HS-5 (cell line): ENCODE results near the gene OBP2B.
"Not testable (repeated sequence)": the region's sequence is repeated elsewhere in the genome, so short reads cannot be mapped to it uniquely, and the experiment has no call there.

Experiments used
- DNase-seq: peaks from one replicate; pipeline ENCODE4 v3.0.0-alpha.2; 2012; ENCODE audit warnings: low read depth

Gene OBP2B

DNA sequence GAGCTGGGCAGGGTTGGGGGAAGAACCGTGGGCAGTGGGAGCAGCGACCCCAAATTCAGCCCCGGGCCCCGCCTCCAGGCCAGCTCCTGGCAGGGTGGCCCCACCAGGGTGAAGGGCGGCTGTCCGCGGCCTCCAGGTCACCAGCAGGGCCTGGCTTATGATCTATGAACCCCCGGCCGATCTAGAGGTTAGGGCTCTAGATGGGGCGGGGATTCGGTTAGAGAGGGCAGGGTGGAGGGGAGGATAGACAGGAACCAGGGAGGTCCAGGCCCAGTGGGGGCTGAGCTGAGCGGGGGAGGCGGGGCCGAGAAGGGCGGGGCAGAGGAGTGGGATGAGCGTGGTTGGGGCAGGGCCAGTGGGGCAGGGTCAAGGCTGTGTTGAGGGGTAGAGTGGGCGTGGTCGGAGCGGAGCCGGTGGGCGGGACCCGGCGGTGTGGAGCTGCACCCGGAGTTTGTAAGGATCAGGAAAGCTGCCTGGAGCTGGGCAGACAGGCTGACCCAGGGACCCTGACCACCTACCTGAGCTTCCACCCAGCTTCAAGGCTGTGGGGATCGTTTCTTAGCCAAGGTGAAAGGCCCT, 29.3 kb upstream of the OBP2B start:
- no peak for DNase-seq

DNA sequence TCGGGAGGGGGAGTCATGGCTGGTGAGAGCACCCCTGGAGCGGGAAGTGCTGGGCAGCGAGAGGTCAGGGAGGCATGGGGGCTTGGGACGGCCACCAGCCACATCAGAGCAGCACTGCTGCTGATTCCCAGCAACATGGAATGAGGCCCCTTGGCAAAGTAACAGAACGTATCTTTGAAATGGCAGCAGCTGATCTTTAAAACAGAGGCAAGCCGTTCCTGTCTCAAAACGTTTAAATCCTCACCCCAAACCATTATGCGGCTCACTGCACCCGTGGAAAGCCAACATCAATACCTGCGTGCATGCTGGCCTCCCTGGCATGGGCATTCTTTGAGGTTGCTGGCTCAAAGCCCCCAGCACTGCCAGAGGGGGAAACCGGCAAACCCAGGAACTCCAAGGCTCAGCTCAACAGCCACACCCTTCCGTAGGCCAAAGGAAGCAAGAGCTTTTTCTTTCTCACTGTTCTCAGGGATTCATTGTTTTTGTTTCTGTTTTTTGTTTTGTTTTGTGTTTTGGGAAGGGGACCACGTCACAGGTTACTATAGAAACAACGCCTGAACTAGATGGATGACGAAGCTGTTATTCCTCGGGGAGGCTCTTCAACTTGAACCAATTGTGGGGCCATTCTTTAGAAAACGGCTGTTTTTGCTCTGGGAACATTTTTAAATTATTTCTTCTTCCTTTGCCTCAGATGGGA, 28.1 kb upstream of the OBP2B start:
- no peak for DNase-seq

DNA sequence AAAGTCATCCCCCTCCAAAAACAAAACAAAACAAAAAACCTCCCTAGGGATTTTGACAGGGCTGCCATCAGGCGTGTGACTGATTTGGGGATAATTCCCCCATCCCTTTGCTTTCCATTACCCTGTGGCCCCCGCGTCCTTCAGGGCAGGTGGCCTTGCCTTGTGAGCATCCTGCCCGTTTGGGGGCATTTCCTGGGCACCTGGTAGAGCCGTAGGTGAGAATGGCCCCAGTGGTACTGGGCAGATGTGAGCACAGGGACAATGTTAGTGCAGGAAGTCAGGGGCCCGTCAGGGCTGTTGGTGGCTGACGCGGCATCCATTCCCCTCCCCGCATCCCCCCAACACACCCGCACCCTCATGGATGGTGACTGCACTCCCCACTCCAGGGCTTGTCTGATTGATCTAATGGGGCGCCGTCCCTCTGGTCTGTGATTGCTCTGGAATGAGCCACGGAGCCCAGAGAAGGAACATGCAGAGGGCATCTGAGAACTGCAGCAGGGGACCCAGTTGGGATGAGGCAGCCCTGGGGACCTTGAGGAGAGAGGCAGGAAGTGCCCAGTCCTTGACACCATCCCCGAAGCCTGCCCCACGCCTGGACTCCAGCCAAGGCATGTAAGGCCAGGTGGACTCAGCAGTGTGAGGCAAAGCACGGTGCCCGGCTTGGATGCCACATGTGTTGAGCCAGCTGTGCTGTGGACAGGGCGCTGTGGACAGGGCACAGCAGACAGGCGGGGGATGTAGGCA, 27.4 kb upstream of the OBP2B start:
- DNase-seq = not testable (repeated sequence)

DNA sequence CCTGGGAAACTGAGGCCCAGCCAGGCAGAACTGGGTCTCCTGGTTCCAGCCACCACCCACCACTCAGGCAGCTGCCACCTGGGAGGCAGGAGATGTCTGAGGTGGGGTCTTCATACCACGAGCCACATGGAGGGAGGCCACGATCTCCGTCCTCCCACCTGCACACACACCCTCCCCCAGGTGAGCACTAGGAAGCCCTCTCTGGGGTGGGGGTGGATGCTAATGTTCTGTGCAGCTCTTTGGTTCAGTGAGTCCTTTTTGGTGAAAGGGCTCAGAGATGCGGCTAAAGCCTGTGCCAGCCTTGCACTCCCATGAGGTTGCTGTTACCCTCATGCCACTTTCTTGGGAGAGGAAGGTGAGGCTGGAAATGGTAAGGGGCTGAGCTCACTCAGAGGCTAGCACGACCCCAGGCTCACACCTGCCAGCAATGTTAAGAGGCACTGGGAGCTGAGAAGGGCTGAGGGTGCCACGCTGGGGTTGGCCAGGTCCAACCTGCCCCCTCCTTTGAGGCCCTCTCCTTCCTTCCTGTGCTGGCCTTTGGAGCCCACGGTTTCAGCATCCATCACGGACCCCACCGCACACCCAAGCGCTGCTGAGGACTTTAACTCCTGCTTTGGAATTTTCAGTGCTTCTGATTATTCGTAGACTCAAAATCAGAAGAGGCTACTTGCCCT, 26.6 kb upstream of the OBP2B start:
- no peak for DNase-seq

DNA sequence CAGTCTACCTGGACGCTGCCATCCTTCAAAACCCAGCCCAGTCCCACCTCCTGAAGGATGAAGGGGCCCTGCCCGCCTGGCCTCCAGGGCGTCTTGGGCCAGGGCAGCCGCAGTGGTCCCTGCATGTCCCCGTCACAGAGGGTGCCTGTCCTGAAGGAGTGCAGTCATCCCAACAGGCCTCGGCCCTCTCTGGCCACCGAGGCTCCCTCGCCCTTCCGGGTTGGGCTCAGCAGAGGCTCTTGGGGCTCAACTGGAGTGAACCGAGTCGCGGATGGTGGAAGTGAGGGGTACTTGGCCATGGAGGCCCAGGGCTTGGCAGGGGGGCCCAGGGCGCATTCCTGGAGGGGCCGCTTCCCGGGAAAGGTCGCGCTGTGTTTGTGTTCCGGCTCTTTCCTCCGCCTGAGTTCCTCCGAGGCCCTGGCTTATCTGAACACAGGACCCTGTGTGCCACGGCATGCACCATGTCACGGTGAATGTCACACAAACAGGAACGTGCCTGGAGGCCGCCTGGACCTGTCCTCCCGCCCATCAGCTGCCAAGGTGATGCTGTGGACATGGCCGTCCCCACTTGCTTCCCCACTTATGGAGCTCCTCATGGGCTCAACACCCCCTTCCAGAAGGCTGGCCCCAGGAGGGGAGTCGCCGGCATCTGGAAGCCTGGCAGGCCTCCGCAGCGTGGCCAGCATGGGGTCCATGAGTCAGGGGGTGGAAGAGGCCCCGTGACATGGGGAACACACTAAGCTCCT, 25.7 kb upstream of the OBP2B start:
- DNase-seq = no peak

DNA sequence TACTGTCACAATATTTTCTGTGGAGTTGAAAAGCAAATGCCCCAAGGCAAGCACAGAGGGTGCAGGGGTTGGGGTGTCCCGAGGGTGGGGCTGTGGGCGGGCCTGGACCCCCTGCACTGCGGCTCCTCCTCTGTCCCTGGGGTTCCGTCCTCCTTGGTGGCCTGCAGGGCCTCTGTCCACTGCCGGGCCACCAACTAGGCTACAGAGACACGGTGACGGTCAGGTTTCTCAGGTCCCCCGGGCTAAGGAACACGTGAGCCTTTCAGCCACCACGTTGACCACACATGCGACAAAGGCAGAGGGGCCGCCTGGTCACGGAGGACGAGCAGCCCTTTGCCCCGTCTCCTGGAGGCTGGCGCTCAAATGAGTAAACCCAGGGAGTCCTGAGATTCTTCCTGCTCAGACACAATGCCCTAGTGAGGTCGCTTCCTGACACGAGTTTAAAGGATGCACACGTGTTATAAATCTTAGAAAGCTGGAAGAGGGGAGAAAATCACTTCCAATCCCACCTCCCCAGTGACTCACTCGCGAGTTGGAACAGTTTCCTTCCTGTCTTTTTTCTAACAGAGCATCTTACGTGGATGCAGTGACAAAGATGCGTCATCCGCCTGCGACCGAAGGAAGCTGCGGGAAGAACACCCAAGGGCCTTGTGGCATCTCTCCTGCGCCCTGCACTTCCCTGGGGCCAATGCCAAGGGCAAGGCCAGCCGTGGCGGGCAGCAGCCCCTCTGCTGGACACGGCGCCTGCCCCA, 24.8 kb upstream of the OBP2B start:
- no peak for DNase-seq

DNA sequence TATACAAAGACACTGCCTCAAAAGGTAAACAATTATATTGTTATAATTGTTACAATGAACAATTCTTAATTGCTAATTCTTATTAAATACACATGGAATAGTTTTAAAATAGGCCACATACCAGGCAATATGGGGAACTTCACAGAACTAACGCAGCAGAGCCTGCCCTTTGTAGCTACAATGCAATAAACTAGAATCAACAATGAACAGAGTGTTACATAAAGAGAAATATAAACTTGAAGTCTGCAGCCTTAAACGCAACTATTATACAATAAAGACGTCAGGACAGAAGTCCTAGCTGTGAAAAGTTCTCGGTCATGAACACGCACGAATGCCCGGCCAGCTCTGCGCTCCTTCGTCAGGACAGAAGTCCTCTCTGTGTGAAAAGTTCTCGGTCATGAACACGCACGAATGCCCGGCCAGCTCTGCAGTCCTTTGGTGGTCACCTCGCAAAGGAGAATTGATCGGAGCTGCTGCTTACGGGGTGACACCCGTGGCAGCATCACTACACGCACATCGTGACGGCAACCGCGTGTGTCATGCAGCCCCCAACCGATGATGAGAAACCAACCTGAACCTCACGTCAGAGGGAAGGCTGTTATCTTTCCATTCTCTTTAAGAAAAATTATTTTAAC, 23.0 kb upstream of the OBP2B start:
- DNase-seq = not testable (repeated sequence)

DNA sequence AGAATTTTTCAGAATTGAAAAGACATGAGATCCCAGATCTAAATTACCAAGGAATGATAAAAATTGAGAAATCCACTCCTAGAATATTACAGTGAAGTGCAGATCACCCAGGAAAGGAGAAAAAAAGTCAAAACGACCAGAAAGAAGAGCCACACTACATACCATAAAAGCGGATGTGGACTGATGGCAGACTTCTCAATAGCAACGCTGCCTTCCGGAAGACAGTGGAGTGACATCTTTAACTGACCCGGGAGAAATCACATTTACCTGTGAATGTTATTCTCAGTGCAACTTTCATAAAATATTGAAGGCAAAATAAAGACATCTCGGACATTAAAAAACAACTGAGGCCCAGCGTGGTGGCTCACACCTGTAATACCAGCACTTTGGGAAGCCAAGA, 21.5 kb upstream of the OBP2B start:
- DNase-seq = not testable (repeated sequence)

DNA sequence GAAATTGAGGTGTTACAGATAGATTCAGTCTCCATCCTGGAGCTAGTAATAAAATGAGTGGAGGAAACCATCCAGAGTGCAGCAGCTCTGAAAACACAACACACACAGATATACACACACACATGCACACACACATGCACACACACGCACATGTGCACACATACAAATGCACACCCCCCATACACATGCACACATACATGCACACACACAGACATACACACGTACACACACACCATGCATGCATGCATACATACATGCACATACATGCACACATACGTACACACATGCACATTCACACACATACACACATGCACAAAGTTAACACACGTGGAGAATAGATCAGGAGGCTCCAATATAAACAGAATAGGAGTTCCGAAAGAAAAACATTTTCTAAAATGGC, 21.0 kb upstream of the OBP2B start:
- DNase-seq = no peak

DNA sequence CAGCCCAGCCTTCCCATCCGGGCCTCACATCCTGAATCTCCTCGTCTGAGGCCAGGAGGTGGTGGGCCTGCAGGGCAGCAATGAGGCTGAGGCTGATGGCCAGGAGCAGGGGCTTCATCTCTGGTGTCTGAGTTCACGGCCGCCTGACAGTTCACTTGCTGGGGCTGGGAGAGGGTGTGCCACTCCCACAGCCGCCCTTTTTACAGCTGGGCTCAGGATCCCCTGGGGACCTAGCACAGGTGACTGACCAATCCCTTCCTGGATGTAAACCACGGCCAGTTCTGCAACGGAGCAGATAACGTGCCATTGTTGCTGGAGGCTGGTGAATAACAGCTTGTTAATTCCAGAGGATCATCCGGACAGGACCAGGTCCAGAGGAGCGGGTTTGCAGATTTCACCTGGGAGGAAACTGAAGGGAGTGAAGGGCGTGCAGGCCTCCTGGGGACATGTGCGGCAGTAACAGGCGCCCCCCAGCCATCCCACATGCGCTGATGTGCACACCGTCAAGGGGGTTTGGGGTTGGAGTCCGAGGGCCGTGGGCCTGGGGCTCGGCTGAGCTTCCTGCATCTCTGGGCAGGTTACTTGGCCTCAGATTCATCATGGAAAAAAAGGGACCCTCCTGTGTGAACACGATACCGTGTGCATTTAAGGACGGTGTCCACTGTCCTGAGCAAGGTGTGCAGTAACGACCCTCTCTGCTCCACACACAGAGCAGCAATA, 19.6 kb upstream of the OBP2B start:
- DNase-seq = not testable (repeated sequence)

DNA sequence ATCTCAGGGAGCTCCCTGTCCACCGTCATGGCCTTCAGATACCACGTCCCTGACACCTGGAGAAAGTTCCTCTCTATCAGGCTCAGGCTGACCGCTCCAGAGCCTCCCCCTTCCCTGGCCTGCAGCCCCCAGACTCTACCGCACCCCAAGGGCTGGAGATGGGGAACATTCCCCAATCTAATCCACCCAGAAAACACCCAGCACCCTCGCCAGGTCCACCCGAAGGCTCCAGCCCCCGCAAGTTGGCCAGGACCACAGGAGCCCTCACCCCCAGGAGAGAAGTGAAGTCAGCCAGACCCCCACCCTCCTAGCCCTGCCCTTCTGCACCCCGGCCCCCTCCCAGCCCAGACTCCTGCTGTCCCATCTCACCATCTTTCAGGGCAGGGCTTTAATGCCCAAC, 18.9 kb upstream of the OBP2B start:
- DNase-seq = not testable (repeated sequence)

DNA sequence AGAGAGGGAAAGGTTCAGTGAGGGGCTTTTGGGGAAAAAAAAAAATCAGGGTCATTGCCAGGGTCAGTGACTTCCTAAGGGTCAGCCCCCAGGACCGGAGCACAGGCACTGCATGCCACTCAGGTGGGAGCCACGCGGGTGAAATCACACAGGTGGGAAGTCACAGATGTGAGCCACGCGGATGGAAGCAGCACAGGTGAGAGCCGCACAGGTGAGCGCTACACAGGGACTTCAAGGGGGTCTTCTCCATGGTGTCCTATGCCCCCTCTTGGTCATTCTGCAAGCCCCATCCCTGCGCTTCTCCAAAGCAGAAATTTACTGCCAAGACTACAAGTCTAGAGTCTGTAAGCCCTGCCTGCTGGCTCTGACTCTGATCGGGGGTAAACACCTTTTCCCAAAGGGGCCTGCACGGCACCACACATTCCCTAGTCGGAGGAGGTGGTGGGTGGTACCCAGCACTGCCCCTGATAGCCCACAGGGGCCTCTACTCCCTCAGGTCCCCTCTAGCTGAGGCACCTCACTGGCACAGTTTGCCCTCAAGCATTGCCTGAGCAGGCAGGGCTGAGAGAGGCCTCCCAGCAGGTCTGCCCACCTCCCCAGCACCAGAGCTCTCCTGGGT, 18.3 kb upstream of the OBP2B start:
- no peak for DNase-seq

DNA sequence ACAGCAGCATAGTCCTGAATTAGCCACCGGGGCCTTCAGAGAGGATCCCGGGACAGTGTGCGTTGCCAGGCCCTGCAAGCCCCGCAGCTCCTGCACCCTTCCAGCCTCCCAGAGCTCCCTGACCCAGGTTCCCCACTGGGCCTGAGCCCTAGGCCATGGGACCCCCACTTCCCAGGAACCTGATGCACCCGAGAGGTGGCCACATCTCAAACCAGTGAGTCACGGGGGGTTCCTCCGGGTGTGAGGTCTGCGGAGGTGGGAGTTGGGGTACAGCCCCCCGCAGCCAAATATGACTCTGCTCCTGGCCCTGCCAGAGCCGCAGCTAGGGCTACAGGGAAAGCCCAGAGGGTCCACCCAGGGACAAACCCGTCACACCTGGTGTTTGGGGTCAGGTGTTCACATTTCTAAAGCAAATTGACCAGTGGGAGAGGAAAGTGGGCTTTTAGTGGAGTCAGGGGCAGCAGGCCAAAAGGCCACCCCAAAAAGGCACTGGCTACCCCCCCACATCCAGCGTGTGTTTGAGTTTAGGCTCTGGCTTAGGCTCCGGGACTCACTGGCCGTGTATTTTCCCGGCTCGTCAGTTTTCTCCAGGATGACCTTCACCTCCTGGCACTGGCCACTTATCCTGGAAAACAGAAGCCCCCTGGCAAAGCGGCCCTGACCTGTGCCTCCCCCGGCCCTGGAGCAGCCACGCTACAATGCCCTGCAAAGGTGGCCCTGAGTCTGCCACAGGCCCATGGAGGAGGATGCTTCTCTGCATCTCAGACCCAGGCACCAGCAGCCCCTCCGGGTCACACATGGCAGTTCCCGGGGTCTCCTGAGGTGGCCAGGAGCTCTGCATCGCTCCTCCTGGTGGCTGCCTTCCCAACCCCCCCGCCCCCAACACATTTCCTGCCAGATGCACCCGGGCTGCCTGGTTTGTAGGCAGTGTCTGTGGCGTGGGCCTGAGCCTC, 17.4 kb upstream of the OBP2B start:
- no peak for DNase-seq

DNA sequence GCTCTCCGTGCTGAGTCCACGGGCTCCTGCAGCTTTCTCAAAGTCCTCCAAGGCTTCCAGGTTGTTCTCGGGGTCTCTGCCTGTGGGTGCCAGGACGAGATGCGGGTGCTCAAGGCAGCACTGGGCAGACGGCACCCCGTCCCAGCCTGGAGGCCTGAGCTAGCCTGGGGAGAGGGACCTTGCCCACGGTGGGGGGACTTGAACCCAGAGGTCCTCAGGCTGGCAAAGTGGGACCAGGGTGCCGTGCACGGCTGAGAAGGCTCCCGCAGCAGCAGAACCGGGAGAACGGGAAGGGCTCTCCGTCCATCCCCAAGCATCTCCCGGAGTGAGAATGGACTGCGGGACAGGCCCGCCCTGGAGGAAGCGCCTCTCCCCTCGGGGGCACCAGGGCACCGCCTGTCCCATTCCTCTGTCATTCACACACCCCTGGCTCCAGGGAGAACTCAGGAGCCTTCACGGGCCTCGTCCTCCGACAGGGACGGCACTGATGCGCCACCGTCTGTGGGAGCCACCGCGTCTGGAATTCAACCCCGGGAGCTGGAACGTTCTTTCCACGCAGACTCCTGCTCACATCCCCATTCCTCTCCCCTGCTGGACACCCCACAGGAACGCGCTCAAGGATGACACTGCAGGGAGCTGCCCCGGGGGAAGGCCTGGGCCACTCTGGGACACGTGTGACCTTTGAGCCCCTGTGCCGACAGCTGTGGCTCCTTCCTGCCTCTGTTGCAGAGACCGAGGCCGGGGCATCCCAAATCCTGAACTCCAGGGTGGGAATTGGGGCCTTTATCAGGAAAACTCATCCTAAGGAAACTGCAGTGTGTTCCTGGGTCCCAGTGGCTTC, 16.3 kb upstream of the OBP2B start:
- DNase-seq = no peak

DNA sequence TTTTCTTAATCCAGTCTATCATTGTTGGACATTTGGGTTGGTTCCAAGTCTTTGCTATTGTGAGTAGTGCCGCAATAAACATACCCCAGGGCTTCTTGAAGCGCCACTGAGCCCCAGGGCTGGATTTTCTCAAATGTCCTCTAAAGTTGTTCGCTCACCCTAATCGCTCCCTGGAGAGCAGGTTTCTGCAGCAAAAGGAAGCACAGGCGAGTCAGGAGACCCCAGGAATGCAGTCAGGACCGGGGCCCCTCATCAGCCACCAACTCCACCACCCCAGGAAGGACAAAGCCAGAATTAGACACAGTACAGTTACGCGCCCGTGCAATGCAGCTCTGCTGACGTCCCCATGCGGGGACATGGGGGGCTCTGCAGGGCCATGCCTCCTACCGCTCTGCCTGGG, 15.7 kb upstream of the OBP2B start:
- DNase-seq = no peak

DNA sequence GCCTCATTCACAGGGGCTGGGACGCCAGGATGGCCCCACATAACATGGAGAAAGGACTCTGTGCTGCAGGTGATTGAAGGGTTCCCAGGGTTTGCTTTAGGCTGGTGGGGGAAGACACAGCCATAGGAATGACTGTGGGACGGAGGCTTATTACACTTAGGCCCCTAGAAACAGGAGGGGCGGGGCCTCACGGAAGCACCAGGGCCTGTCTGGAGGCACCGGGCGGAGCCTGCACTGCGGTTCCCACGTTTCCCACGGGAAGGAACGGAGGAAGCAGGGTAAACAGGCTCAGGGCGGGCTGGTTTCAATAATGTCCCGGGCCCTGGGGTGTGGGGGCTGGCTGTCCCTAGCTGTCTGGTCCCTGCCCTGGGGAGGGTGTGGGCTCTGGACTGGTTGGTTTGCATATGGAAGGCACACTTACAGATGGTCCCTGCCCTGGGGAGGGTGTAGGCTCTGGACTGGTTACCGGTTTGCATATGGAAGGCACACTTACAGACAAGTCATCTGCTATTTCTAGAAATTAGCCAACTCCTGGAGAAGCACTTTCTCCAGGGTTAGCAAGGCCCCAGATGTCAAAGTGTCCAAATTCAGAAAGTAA, 14.2 kb upstream of the OBP2B start:
- DNase-seq = not testable (repeated sequence)

DNA sequence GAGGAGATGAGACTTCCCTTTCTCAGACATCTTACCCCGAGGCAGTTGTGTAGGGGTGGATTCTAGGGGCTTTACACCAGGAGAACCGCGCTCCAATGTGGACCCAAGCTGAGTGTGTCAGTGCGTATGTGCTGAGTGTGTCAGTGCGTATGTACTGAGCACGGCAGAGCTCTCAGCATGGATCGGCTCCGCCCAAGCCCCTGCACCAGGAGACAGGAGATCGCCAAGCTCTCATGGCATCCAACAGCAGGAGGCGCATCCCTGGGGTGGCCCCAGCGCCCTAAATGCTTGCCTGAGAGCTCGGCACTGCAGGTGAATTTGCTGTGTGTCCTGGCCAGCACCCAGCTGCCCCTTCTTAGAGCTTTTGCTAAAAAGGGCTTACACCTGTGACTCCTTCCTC, 12.9 kb upstream of the OBP2B start:
- not testable (repeated sequence) for DNase-seq
